KOPT-K1 (cell line): ENCODE measurements around the gene ARHGEF17.
"Not testable (repeated sequence)": the region's sequence is repeated elsewhere in the genome, so short reads cannot be mapped to it uniquely, and the experiment has no call there.

Experiments
- H3K27ac ChIP-seq: fragments of 200-600 bp; sonication (generic); 2 replicates; pipeline ENCODE4 v1.5.1; 2016; ENCODE audit warnings: antibody characterized with exemption, mild to moderate bottlenecking, low read depth, low read length; ENCODE audit not compliant: poor library complexity, severe bottlenecking
- H3K36me3 ChIP-seq: fragments of 200-600 bp; sonication (generic); 2 replicates; pipeline ENCODE4 v1.5.1; 2017; ENCODE audit warnings: antibody characterized with exemption, mild to moderate bottlenecking, low read length, moderate library complexity; ENCODE audit not compliant: insufficient read depth
- H3K9me3 ChIP-seq: fragments of 200-600 bp; sonication (generic); 2 replicates; pipeline ENCODE4 v1.5.1; 2017; ENCODE audit warnings: antibody characterized with exemption, low read length, mild to moderate bottlenecking; ENCODE audit not compliant: insufficient read depth, poor library complexity, severe bottlenecking

ARHGEF17 gene

DNA sequence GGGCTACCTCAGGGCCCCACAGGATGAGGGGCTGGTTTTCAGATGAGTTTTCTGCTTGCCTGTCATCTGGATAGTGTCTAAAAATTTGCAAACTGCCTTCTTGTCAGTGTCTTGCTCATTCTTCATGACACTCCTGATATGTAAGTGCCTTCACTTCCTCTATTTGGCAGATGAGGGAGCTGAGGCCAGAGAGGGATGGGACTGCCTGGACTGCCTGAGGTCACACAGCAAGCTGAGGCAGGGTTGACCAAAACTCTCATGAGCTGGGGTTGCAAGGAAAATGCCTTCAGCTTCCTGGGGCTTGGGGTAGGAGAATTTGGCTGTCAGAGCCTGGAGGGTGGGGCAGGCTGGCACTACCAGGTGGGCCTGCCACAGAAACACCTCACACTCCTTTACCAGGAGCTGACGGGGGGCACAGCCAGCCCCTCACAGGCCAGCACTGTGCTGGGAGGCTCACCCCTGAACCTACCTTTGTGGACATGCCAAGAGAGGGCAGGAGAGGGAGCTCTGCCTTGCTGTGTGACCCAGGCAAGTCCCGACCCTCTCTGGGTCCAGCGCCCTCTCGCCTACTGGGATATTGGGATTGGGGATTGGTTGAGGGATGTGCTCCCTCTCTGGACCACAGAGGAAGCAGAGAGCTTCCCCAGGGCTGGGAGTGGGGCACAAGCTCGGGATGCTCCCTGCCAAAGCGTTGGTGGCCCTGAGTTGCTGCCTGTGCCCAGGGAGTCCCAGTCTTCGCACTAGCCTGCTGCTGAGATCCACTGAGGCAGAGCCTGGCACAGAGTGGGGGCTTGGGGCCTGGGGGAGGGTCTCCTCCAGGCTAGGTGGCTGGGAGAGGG lies 37.8 kb upstream of the ARHGEF17 start:
- Histone ChIP-seq H3K36me3 (no peaks in the 10 kb centered on the region), H3K27ac (no peak overlapping the region), H3K9me3 (no peaks in the 10 kb centered on the region)

DNA sequence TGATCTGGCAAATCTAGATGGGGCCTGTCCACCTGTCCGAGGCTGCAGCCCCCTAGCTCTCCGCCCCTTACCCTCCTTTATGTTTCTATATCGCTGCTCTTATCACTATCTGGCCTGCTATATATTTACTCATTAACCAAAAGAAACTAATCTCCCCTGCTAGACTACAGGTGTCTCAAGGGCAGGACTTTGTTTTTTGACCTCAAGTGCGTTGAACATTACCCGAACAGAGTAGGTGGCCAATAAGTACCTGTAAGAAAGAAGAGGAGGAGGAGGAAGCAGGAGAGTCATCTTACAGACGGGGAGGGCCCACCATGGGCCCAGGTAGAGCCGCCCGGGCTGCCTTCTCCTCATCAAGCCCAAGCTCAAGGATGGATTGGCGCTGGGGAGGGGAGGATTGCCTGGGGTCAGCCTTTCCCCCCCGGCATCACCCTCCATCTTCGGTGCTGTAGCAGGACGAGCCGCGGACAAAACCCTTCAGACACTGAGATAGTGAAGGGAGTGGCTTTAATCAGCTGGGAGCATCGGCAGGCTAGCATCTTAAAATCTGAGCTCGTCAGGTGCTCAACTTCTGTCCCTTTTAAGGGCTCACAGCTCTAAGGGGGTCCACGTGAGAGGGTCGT lies 37.1 kb upstream of the ARHGEF17 start:
- no peak overlapping the region for H3K27ac ChIP-seq
- no peaks in the 10 kb centered on the region for H3K36me3 ChIP-seq
- no peaks in the 10 kb centered on the region for H3K9me3 ChIP-seq

DNA sequence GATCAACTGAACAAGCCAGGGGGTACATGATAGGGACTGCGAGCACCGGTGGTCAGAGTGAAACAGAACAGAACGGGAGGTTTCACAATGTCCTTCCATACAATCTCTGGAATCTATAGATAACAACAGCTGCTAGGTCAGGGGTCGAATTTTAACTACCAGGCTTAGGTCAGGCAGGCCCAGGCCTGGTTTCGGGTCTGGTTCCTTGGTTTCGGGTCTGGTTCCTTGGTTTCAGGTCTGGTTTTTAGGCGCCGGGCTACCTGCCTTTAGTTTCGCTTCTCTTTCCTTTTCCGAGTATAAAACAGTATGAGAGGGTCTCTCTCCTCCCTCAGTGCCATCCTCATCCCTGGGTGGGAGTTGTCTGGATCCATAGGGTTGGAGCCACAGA lies 36.6 kb upstream of the ARHGEF17 start:
- not testable (repeated sequence) for H3K27ac ChIP-seq, H3K36me3 ChIP-seq, H3K9me3 ChIP-seq

DNA sequence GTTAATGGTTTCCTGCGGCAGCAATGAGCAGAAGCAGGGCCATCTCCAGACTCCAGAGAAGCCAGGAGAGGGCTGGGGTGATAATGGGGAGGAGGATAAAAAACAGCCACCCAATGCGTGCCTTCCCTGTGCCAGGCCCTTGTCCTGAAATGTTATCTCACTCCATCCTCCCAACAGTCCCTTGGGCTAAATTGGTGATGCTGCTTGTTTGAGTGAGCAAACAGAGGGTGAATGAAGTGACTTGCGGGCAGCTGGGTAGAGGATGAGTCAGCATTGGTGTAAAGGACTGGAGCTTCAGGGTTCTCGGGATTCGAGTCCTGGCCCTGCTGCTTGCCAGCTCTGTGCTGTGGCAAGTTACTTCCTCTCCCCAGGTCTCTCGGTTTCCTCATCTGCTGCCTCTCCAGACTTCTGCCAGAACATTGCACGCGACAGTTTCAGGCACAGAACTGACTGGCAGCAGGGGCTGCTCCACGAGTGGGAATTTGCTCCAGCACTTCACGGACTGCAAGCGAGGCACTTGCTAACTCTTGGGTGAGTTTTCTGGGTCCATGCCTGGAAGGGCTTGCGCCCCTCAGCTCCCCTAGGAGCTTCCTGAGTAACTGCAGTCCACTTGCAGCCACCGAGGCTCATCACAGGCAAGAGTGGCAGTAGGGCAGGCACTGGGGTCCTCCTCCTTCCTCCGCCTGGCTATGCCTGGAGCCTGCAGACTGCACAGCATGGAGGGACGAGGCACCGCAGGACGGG lies 36.0 kb upstream of the ARHGEF17 start, which contains the start of gene P2RY6:
Gene P2RY6, plus strand, starts transcription at position 403 of the 744 bp plus-strand sequence. CDS start 24,181 bp downstream, outside the sequence.
- no peaks in the 10 kb centered on the region for H3K9me3 ChIP-seq
- no peak within 1 kb of the TSS for H3K27ac ChIP-seq
- no peaks in the 10 kb centered on the region for H3K36me3 ChIP-seq

DNA sequence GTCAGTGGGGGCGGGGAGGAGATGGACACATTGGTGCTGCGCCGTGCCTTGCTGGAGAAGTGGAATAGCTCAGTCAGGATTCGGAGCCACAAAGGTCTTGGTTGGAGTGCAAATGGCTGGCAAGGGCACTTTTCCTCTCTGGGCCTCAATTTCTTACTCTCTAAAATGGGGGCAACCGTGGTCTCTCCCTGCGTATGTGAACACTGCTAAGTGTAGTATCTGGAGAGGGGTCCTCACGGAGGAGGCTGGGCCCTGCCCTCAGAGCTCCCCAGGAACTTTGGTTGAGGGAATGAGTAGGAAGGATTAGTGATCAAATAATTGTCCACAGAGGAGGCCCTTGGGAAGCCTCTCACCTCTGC lies 35.4 kb upstream of the ARHGEF17 start:
- H3K36me3 ChIP-seq: no peaks in the 10 kb centered on the region
- H3K9me3 ChIP-seq: no peaks in the 10 kb centered on the region
- H3K27ac ChIP-seq: no peak overlapping the region

DNA sequence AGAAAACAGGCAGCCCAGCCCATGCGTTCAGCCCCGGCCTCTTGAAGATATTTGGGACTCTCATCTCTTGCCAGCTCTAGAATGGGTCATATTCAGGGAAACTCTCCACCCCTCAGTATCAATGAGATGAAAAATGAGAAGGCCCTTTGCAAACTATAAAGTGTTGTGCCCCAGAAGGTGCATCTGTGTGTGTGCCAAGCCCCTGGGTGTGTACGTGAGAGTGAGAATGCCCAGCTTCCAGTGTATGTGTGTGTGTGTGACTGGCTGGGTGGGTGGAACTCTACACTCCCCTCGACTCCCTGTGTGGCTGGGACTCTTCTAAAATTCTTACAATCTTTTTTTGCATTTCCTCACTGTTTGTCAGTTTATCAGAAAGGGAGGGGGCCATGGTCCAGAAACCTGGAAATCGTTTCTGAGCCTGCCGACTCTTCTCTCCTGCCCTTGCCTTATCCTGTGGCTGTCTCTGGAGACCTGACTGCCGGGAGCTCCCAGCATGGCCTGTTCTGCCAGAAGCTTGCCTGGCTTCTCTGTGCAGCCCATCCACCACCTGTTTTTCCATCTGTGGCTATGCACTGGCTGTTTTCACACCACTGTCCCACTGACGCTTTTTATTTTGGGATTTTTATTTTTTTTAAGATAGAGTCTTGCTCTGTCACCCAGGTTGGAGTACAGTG lies 34.7 kb upstream of the ARHGEF17 start:
- Histone ChIP-seq H3K27ac (no peak overlapping the region), H3K36me3 (no peaks in the 10 kb centered on the region), H3K9me3 (no peaks in the 10 kb centered on the region)

DNA sequence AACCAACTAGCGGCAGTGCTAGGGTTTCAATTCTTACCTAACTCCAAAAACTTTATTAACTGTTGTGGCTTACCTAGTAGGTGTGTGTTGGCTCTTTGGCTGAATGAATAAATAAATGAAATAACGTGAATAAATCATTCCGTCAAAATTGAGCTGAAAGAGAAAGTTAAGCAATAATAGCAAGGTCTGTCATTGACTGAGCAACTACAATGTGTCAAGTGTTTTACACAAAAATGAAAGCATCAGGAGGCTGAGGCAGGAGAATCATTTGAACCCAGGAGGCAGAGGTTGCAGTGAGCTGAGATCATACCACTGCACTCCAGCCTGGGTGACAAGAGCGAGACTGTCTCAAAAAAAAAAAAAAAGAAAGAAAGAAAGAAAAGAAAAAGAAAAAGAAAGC lies 33.9 kb upstream of the ARHGEF17 start:
- H3K27ac ChIP-seq, H3K36me3 ChIP-seq, H3K9me3 ChIP-seq: not testable (repeated sequence)

DNA sequence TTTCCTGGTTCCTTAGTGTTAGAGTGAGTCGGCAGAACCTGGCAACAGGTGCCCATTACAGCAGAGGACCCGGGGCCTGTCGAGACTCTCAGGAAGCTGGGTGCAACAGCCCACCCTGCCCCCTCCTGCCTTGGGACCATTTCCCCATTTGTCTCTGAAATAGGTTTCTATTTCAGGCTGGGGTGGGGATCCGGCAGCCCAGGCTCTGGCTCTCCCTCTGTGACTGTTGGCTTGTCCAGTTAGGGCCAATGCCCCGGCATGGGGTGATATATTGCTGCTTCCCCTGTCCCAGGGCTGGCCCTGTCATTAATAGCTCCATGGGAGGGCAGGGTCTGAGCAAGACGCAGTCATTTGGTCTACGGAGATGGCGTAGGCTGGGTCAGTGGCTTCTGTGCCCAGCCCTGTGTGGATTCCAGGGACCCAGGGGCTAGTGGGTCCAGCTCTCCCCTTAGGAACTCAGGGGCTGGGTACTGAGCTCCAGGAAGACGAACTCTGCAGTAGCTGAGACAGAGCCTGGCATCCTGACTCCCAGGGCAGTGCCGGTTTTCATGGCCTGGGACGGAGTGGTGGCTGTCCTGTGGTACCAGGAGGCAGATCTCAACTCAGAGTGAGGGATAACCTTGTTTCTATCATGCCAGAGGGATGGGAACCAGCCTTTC lies 33.2 kb upstream of the ARHGEF17 start:
- Histone ChIP-seq H3K9me3 (no peaks in the 10 kb centered on the region), H3K36me3 (no peaks in the 10 kb centered on the region), H3K27ac (no peak overlapping the region)

DNA sequence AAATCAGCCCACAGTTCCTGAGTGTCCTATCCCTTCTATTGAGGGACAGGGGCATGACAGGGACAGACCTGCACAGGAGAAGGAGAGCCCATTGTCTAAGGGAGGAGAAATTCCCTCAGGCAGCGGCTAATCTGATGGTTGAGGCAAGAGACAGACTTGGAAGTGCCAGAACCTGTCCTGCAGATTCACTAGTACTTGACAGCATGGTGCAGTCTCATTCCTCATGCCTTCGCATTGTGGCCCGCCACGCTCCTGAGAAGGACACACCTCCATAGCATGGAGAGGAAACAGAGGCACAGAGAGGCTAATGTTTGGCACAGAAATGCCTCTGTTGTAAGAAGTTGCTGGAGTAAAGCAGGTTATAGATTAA lies 32.7 kb upstream of the ARHGEF17 start:
- Histone ChIP-seq H3K9me3 (no peaks in the 10 kb centered on the region), H3K36me3 (no peaks in the 10 kb centered on the region), H3K27ac (no peak overlapping the region)

DNA sequence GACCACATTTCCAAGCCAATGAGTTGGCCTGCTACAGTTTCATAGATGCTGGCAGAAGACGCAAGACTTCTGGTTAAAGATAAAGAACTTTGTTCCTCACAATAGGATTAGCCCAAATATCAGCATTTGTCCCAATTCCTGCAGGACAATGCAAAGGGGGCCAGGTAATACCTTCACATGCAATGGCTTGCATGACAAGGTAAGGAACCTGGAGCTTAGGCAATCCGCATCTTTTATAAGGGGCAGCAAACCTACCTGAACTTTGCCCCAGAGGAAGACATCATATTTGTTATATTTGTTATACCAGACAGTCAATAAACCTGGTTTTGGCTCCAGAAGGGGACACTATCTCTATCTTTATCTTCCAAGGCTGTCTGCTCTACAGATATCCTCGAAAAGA lies 30.6 kb upstream of the ARHGEF17 start:
- Histone ChIP-seq H3K36me3 (no peaks in the 10 kb centered on the region), H3K9me3 (no peaks in the 10 kb centered on the region), H3K27ac (no peak overlapping the region)

DNA sequence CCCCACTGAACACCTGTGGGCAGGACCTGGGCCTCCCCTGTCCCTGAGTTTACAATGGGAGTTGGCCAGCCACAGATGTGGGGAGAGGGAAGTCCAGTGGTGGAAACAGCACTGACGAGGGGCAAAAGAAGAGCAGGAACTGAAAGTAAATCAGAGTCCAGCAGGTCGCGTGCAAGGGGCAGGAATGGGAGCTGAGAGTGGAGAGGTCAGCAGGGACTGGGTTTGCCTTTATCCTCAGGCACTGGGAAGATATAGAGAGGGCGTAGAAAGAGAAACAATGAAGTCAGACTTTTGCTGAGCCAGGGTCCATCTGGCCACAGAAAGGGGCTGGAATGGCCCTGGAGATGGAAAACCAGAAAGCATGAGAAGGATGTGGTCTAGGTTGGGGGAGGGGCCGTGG lies 27.4 kb upstream of the ARHGEF17 start:
- Histone ChIP-seq H3K36me3 (no peaks in the 10 kb centered on the region), H3K27ac (no peak overlapping the region), H3K9me3 (no peaks in the 10 kb centered on the region)

DNA sequence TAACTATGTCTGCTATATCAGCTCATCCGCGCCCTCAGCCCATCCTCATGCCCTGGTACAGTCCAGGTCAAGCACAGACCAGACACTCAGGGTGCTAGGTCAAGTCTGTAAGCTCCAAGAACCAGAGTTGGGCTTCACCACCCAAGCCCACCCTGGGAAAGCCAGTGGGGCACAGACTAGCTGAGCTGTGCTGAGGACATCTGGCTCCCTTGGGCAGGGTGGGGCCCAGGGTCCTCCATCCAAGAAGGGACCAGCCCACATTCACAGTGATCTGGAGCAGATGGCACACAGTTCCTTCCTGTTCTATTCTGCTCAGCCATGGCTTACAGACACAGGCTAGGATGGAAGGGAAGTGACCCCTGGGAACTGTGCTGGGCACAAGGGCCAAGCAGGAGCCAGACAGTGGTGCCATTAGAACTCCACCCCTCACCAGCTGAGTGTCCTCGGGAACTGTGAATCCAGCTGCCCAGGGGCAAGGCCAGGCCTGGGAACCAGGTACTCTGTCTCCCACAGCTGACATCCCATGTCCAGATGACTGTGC lies 26.8 kb upstream of the ARHGEF17 start:
- no peak overlapping the region for H3K27ac ChIP-seq
- no peaks in the 10 kb centered on the region for H3K36me3 ChIP-seq
- H3K9me3 ChIP-seq: no peaks in the 10 kb centered on the region

DNA sequence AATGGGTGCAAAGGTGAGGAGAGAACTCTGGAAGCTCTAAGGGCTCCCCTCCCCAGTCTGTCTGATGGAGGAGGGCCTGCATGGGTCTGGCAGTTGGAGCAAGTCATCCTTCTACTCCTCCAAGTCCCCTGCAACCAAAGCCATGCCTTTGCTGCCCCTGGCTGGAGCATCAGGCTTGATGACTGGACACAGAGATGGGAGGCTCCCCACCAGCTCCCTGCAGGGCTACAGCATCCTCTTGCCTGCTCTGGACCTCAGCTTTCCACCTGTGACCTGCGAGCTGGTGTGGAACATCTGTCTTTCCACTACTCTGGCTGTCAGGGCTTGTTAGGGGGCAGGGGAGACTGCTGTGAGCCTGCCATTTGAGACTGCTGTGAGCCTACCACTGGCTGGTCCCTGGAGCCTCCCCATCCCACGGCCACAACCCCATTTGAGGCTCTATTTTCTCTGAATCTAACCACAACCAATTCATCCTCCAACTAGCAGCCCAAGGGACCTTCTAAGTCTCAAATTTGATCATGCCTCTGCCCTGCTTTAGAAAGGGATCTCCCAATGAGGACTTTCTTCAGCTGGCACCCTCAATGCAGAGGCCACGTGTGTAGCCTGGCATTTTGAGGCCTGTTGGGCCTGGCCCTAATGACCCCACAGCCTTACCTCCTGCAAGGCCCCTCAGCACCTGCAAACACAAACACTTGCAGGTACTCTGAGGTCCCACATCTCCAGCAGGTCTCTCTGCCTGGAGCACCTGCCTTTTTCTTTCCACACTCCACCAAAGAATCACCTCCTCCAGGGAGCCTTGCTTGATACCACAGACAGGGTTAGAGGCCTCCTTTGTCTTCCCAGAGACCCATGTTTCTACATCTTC lies 26.0 kb upstream of the ARHGEF17 start:
- no peak overlapping the region for H3K27ac ChIP-seq
- H3K36me3 ChIP-seq: no peaks in the 10 kb centered on the region
- no peaks in the 10 kb centered on the region for H3K9me3 ChIP-seq
